T-helper 1 cell (primary cell): ENCODE measurements around the gene PPP2R1A.

Experiments
- DNase-seq, 5 donors: peaks; one replicate each; pipeline ENCODE4 v3.0.0-alpha.2; 2012 to 2020
- total RNA-seq, 4 donors: gene quantifications; one replicate each; lab custom pipeline; 2026; lab: John Stamatoyannopoulos, UW

The PPP2R1A gene
- 127 to 140 (median 134) reads per million in 4 donors for total RNA-seq

DNA sequence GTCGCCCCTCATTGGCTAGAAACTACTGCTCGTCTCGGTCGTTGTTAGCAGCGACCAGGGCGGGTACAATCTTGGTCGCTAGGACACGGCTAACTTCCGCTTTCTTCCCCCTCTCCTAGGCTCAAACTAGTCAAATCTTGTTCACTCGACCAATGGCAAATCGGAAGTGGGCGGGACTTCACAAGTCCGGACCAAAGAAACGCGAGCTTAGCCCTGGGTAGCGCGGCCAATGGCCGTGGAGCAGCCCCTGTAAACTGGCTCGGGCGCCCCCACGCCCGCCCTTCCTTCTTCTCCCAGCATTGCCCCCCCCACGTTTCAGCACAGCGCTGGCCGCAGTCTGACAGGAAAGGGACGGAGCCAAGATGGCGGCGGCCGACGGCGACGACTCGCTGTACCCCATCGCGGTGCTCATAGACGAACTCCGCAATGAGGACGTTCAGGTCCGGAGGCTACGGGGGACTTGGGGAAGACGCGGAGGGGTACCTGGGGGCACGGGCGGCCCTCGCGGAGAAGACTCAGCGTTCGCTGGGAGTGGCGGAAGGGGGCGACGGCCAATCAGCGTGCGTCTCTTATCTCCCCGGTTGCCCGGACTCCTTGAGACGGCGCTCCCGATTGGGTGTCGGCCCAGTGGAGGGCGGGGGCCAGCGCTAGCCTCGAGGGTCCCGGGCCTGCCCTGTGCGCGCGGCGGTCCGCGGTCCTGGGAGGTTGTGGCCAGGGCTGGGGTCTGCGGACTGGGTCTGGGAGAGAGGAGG is at the start of gene PPP2R1A:
Gene PPP2R1A (plus strand): TSS at position 318 of the 752 bp plus-strand sequence. CDS start 45 bp downstream, at position 363.
- peak; percentile 98 to 100 (median 98) for DNase-seq

DNA sequence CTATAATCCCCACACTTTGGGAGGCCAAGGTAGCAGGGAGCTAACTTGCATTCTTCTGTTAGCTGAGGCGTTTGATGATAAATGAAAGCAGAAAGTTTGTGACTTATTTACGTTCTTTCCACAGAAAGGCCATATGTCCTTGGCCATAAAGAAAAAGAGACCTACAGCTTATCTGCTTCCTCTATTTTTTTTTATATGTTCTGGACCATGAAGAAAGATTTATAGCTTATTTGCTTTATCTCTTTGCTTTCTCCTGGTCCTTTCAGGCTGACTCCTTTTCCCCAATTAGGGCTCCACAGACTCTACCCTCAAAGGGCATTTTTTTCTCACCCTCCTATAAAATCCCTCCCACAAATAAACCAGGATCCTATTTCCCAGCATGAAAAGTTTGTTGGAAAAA is 48.6 kb upstream of the PPP2R1A start:
- DNase-seq, result no peak

DNA sequence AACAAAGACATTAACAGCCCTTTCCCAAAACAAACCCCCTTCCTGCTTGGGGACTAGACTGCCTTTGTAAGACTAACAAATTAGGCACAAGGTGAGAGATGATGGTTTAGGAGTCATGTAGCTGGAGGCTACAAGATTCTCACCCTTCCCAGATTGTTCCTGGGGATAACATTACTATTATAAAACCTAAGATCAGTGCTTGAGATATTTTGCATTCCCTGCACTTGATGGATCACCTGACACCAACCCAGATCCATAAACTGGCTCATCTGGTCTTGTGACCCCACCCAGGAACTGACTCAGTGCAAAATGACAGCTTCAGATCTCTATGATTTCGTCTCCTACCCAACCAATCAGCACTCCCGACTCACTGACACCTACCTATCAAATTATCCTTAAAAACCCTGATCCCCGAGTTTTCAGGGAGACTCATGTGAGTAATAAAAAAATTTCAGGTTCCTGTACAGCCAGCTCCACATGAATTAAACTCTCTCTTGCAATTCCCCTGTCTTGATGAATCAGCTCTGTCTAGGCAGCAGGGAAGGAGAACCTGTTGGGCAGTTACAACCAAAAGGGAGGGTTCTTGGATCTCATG is 47.8 kb upstream of the PPP2R1A start:
- DNase-seq, result no peak

DNA sequence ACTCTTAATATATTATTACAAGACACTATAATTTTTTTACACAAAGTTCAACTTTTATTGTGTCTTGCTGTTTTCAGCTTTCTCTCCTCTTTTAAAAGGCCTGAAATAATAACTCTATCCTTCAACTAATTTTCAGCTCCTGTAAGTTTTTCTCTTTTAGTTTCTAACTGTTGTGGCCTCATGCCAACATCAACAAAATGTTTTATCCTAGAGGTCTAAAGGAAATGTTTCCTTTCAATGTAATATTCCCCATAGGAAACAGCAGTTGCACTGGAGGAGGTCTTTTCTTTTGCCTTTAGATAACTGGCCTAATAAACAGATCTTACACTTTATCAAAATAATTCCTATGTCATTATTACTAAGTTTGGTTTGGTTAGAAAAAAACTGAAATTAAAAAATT is 41.6 kb upstream of the PPP2R1A start:
- DNase-seq, result no peak

DNA sequence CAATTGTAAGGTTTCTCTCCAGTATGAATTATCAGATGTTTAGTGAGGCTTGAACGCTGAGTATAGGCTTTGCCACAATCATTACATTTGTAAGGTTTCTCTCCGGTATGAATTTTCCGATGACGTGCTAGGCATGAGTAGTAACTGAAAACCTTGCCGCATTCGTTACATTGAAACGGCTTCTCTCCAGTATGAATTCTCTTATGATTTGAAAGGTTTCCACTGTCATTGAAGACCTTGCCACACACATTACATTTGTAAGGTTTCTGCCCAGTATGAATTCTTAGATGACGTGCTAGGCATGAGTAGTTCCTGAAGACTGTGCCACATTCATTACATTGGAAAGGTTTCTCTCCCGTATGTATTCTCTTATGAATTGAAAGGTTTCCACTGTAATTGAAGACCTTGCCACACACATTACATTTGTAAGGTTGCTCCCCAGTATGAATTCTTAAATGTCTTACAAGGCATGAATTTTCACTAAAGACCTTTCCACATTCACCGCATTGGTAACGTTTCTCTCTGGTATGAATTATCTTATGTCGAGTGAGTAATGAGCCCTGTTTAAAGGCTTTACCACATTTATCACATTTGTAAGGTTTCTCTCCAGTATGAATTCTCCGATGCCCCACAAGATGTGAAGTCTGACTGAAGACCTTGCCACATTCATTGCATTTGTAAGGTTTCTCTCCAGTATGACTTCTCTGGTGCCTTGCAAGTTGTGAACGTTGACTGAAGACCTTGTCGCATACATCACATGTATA is 34.1 kb upstream of the PPP2R1A start:
- no peak for DNase-seq

DNA sequence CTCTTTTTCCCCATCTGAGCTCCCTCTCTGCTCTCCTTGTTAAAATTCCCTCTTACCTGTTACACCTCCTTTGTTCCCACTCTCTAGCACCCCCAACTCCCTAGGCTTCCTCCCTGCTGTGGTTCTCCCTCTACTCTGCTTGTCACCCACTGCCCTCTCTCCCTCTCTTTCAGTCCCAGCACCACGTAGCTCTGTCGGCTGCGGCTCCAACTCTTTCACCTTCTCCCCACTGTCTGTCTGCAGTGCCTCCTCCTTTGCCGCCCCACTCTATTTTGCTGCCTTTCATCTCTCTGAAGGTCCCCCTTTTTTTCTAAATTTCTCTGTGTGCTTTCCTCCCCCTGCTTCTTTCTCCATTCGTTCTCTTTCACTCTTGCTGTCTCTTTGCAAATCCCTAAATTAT is 19.5 kb upstream of the PPP2R1A start:
- no peak for DNase-seq

DNA sequence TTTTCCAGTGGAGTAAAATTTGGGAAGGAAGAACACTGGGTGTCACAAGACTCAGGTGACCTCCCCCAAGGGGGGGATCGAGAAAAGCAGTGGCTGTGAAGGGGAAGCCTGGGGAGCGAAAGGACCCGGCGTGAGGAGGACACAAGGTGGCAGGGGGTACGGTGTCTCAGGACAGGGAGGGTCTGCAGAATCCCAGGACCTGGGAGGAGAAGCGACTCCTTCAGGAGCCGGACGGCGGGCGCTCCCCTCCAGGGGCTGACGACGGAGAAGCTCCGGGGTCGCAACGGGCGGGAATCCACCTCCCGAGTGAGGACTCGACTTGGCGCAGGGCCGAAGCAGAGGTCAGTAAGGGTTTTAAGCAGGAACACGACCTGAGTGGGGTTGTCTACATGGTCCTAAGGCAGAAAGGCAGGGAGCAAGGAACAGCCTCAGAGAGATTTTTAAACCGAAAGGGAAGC is 19.0 kb upstream of the PPP2R1A start:
- no peak for DNase-seq

DNA sequence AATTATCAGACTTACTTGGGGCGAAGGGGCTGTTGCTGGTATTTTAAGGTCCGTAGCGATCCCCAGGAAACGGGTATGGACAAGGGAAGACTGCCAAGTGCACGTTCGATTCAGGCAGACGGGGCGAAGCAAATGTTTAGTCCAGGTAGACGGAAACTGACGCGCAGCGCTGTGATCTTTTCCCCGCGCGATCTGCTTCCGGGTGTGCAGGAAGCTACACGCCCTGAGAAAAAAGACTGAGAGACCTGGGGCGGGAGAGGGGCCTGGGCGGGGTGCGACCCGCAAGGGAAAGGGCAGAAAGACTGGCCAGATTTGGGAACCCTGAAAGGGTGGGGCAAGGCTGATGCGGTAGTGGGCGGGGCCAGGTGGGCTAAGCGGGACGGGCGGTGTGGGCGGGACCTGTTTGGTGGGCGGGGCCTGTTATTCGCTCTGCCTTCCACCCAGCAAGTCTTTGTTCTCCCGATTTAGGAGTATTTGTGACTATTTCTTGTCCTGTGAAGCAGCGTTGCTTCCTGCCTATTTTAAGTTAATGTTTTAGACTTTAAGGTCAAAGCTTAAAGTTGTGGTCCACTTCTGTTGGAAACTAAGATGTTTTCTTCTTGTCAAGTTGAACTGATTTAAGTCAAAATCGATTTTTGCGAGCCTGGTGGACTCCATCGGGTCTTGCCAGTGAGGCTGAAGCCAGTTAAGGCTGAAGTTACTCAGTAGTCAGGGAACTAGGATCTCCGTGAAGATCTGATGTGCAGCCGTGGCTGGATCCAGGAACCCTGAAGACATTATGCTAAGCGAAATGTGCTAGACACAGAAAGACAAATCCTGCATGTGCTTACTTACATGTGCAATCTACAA is 18.3 kb upstream of the PPP2R1A start, which contains the start of gene ZNF836:
Gene ZNF836 (minus strand): TSS at position 301 of the 849 bp plus-strand sequence. CDS start 3,549 bp downstream, outside the sequence.
- peak; percentile 87 to 92 (median 91) for DNase-seq

DNA sequence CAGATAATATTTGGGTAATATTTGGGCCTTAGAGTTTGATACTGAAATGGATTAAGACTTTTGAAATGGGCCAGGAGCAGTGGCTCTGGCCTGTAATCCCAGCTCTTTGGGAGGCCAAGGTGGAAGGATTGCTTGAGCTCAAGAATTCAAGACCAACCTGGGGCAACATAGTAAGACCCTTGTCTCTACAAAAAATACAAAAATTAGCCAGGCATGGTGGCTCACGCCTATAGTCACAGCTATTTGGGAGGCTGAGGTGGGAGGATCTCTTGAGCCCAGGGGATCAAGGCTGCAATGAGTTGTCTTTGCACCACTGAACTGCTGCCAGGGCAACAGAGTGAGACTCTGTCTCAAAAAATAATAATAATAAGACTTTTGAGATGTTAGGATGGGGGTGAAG is 17.5 kb upstream of the PPP2R1A start:
- DNase-seq, result no peak

DNA sequence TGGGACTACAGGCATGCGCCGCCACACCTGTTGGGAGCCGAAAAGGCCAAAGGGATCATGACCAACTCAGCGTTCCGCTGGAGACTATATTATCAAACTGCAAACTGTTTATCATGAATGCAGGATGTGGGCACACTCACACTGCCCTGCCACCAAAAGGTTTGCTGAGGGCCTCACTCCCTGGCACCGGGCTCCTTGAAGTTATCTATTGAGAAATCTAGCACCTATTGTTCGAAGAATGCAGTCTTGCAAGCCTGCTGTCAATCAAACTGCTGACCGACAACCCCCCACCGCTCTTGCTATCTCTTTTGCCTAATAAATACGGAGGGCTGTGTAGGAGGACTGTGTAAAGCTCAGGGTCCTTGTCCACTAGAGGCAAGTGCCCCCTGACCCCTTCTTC is 13.3 kb upstream of the PPP2R1A start:
- no peak for DNase-seq

DNA sequence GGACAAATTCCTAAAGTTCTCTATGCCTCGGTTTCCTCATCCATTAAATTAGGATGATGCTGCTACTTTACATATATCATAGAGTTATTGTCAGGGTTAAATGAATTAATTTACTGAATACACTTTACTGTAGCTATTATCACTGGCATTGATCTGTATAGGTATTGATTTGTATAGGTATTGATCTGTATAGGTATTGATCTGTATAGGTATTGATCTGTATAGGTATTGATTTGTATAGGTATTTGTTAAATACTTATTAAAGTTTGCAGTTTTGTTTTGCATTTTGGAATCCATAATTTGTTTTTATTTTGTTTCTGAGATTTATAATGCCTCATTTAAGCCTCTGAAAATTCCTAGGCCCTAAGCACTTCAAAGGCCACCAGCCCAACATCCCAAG is 2.4 kb upstream of the PPP2R1A start:
- DNase-seq, result no peak

DNA sequence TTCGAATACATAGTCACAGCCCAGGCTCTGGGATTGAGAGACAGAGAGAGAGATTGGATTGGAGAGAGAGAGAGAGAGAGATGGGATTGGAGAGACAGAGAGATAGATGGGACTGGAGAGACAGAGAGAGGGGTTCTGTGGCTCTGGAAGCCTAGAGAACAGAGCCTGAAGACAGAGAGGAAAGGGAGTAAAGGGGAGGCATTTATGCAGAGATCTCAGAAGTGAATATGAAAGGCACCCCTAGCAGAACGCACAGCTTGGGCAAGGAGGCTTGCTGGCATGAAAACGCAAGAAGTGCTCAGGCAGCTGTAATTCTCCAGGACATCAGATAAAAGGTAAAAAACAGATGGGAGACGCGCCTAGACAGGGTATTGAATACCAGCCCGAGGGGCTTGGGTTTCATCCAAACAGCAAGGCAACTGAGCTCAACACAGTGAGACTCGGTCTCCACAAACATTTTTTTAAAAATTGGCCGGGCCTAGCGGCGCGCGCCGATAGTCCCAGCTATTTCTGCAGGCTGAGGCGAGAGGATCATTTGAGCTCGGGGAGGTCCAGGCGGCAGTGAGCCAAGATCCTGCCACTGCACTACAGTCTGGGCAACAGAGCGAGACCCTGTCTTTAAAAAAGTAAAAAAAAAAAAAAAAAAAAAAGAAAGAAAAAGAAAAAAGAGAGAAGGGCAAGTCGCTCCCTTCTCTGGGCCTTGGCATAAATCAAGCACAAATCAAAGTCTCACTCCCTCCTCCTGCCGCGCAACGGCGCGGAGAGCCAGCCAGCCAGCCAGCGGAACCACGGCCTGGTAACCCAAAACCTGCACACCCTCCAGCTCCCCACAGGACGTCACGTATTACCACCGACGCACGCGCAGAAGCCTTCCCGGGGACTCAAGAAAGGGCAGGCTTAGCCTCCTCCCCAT is 774 bp upstream of the PPP2R1A start:
- no peak for DNase-seq

DNA sequence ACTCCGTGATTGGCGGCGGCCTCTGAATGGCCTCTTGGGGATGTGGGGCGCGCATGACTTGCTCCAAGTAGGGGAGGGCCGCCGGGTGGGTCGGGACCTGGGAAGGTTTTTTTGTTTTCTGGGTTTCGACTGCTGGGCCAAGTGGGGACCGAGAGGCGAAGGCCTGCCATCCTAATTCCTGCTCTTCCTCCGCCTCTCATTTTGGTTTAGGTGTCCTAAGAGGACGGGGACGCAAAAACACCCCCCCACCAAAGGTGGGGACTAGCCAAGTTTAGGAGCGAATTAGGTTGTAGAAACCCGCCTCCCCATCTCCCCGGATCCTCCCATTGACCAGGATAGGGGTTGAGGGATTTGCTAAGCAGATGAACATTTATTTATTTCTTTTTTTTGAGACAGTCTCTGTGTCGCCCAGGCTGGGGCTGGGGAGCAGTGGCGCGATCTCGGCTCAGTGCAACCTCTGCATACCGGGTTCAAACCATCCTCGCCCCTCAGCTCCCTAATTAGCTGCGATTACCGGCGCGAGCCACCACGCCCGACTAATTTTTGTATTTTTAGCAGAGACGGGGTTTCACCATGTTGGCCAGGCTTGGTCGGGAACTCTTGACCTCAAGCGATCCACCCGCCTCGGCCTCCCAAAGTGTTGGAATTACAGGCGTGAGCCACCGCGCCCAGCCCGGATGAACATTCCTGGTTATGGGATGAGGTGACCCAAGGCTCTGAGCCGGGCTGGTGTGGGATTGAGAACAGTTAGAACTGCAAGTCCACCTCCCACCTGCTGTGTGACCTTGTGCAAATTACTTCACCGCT is 838 bp downstream of the PPP2R1A start:
- no peak for DNase-seq

DNA sequence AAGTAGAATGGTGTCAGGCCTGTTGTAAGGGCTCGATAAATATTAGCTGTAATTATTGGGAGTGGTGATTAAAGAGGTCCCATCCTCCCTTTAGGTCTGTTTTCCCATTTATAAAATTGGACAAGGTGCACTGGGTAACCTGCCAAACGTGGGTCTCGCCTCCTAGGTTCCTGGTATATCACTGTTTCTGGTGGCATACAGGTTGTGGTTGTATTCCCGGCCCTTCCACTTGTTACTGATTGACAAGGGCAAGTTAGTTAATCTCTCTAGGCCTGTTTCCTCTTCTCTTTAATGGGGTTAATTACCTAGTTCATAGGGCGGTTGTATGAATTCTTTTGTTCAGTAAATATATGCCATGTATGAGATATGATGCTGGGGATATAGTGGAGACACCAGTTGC is 1.5 kb downstream of the PPP2R1A start:
- no peak for DNase-seq

DNA sequence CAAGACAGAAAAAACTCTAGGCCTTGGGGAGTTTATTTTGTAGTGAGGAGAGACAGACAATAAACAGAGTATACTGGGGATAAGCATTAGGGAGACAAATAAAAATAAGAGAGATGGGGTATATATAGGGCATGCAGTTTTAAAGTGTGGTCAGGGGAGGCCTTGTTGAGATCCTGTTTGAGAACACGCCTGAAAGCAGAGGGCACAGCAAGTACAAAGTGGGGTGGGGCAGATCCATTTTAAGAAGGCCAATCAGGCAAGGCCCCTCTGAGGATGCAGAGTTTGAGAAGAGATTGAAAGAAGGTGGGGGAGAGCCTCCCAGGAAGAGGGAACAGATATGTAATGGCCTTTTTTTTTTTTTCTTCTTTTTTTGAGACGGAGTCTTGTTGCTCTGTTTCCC is 2.1 kb downstream of the PPP2R1A start:
- no peak for DNase-seq

DNA sequence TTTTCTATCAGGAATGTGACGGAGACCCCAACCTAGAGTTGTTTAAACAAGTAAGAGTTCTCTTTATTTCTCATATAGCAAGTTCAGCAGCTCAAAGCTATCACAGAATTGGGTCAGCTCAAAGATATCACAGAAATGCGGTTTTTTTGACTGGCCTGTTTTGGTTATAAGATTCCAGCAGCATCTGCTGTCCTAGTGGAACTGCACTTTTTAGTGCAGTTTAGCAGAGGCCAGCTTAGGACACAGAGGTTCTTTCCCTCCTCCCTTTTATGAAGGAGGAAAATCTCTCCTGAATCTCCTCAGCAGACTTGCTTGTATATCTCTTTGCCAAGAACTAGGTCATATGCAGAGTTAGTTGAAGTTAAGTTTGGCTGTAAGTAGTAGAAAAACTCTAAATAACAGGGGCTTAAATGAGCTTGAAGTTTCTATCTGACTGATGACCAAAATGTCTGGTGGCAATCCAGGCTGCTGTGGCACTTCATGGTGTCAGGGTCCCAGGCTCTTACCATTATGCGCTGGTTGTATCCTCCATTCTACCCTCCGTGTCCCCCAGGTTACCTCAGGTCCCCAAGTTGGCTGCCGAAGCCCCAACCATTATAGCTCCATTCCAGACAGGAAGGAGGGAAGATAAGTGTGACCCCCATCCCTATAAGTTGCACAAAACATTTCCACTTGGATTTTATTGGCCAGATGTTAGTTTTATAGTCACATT is 6.6 kb downstream of the PPP2R1A start:
- DNase-seq, result no peak

DNA sequence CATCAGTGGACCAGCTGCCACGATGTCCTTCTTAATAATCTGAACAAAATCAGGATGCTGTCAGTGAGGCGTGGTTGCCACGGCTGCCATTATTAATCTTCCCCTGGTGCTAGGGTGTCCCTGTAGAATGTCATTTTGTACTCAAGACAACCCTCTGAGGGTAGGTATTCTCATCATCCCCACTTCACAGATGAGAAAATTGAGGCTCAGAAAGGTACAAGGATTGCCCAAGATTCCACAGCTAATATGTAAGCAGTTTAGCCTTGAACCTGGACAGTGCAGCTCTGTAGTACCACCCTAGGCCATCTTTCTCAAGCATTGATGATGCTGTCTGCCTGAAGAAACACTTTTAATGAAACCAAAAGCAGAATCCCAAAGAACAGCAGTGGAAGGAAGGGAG is 8.1 kb downstream of the PPP2R1A start:
- DNase-seq, result no peak

DNA sequence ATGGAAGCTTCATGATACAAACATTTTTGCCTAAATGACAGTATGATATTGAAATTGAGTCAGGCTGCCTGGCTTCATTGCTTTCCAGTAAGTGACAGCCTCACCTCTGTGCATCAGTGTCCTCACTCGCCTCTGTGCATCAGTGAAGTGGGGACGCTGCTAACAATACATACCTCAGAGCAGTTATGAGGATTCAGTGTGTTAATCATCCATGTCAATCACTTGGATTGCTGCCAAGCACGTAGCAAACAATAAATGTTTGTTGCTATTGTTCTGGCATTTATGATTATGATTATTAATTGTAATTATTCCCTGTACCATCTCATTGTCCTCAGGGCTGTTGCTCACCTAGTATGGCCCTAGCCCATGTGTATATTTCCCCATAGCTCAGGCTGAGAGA is 8.8 kb downstream of the PPP2R1A start:
- no peak for DNase-seq

DNA sequence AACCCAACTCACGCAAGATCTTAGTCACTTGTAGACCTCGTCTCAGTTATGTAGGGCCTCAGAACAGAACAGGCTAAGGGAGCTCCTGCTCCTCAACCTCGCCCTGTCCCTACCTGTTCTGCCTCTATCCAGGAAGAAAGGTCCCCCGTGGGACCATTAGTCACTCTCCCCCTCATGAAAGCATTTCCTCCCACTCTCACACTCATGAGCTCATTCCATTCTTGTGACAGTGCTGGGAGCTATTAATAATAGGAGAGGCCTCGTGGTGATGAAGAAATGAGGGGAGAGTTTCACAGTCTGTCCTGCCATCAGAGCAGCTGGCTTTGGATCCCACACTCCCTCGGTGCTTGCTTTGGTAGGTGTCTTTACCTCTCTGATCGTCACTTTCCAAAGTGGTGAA is 10.2 kb downstream of the PPP2R1A start:
- no peak for DNase-seq
